ENCODE measurements around the gene CDIP1. TPM values are rescaled to one million over a fixed set of nuclear protein-coding genes. Genes with fewer than 3 reads are reported as not detected.

CDIP1 gene
- polyA plus RNA-seq, 1 experiment: 15.2 TPM

GRCh38 chr16:4500272-4500671, 38.3 kb downstream of the CDIP1 start:
- H3K4me3 ChIP-seq (ENCODE audit: low read depth, low read length): no peak overlapping the region
- POLR2A ChIA-PET: interaction anchor here (0.6 kb wide), 1 partner anchor 12 kb away, joined by 4 read pairs; no protein-coding TSS in a partner anchor

GRCh38 chr16:4499196-4499555, 39.4 kb downstream of the CDIP1 start:
- H3K4me3 ChIP-seq (ENCODE audit: low read depth, low read length): no peak overlapping the region
- no peak for TF ChIP-seq CTCF (IDR thresholded peaks at IDR 0.05; ENCODE audit: insufficient read depth, low read depth, low read length)
- H3K27me3 ChIP-seq (ENCODE audit: control insufficient read depth, insufficient read depth, low read length): no peaks in the 10 kb centered on the region
- ChIA-PET CTCF (interaction anchor here (0.9 to 1.6 kb wide), 4 partner anchors 9 to 87 kb away, joined by 3 to 5 read pairs (median 4); partner anchors contain the start of gene HMOX2), POLR2A (no interaction called here)
- H3K36me3 ChIP-seq (ENCODE audit: control insufficient read depth, insufficient read depth, low read length): no peaks in the 10 kb centered on the region
- DNase-seq (ENCODE audit: low read depth): no peak

More at GRCh38 chr16:4500272-4500671, 38.3 kb downstream of the CDIP1 start:
- no peak for DNase-seq (ENCODE audit: low read depth)
- CTCF ChIA-PET: interaction anchor here (0.7 to 1.9 kb wide), 12 partner anchors 8 to 211 kb away, joined by 3 to 7 read pairs (median 4); partner anchors contain the start of genes CDIP1 and HMOX2
- TF ChIP-seq CTCF (IDR thresholded peaks at IDR 0.05; ENCODE audit: insufficient read depth, low read depth, low read length): no peak
- Histone ChIP-seq H3K36me3 (ENCODE audit: control insufficient read depth, insufficient read depth, low read length) (no peaks in the 10 kb centered on the region), H3K27me3 (ENCODE audit: control insufficient read depth, insufficient read depth, low read length) (no peaks in the 10 kb centered on the region)

GRCh38 chr16:4498546-4499195, 39.9 kb downstream of the CDIP1 start:
- no peaks in the 10 kb centered on the region for H3K27me3 ChIP-seq (ENCODE audit: control insufficient read depth, insufficient read depth, low read length)
- TF ChIP-seq CTCF (IDR thresholded peaks at IDR 0.05; ENCODE audit: insufficient read depth, low read depth, low read length): no peak
- no peak for DNase-seq (ENCODE audit: low read depth)
- no peaks in the 10 kb centered on the region for H3K36me3 ChIP-seq (ENCODE audit: control insufficient read depth, insufficient read depth, low read length)
- H3K4me3 ChIP-seq (ENCODE audit: low read depth, low read length): no peak overlapping the region
- POLR2A ChIA-PET: no interaction called here
- CTCF ChIA-PET: interaction anchor here (0.9 to 1.6 kb wide), 2 partner anchors 8 to 12 kb away, joined by 4 to 5 read pairs; no protein-coding TSS in a partner anchor

- no peak for TF ChIP-seq CTCF (IDR thresholded peaks at IDR 0.05; ENCODE audit: insufficient read depth, low read depth, low read length)
- ChIA-PET CTCF (interaction anchor here (0.7 to 1.3 kb wide), 3 partner anchors 10 to 93 kb away, joined by 3 to 6 read pairs (median 5); partner anchors contain the start of gene C16orf96), POLR2A (no interaction called here)
- H3K4me3 ChIP-seq (ENCODE audit: low read depth, low read length): no peak overlapping the region
- DNase-seq (ENCODE audit: low read depth): peak; percentile 47
- H3K36me3 ChIP-seq (ENCODE audit: control insufficient read depth, insufficient read depth, low read length): no peaks in the 10 kb centered on the region
- no peaks in the 10 kb centered on the region for H3K27me3 ChIP-seq (ENCODE audit: control insufficient read depth, insufficient read depth, low read length)
Measured at GRCh38 chr16:4496305-4496704, 42.3 kb downstream of the CDIP1 start.

GRCh38 chr16:4495766-4496165, 42.8 kb downstream of the CDIP1 start:
- H3K36me3 ChIP-seq (ENCODE audit: control insufficient read depth, insufficient read depth, low read length): no peaks in the 10 kb centered on the region
- no peaks in the 10 kb centered on the region for H3K27me3 ChIP-seq (ENCODE audit: control insufficient read depth, insufficient read depth, low read length)
- ChIA-PET POLR2A (no interaction called here), CTCF (interaction anchor here (1.3 kb wide), 1 partner anchor 93 kb away, joined by 5 read pairs; no protein-coding TSS in a partner anchor)
- no peak for TF ChIP-seq CTCF (IDR thresholded peaks at IDR 0.05; ENCODE audit: insufficient read depth, low read depth, low read length)
- no peak for DNase-seq (ENCODE audit: low read depth)
- no peak overlapping the region for H3K4me3 ChIP-seq (ENCODE audit: low read depth, low read length)
